NCI-H460 (cell line): ENCODE data around the gene ZDBF2. TPM values are rescaled to one million over a fixed set of nuclear protein-coding genes. Genes with fewer than 3 reads are reported as not detected.
A peak's percentile ranks its signal among the peaks of the same experiment; 100 is the strongest.
"Not testable (repeated sequence)": the region's sequence is repeated elsewhere in the genome, so short reads cannot be mapped to it uniquely, and the experiment has no call there.

ENCODE experiments used
- DNase-seq: peaks from one replicate; pipeline ENCODE4 v3.0.0-alpha.2; 2016; ENCODE audit warnings: low read depth; ENCODE audit errors: extremely low read depth
- polyA plus RNA-seq: library from polyadenylated mRNA; depleted of rRNA; stranded (reverse); fragments of >200 nt; gene quantifications from 2 replicates; pipeline ENCODE4 v1.2.3, GENCODE V29; 2014; cell fraction: nucleus; rRNA removed
- total RNA-seq: library from RNA; depleted of rRNA; stranded (reverse); fragments of >200 nt; shearing (Covaris generic); gene quantifications from 2 replicates; pipeline ENCODE4 v1.2.3, GENCODE V29; 2014; rRNA removed

ZDBF2 gene
- total RNA-seq = 12.8 and 14.7 TPM in 2 replicates
- 4.5 and 7.8 TPM in 2 replicates for polyA plus RNA-seq

GRCh38 chr2:206274434-206275311 lies at the start of gene ZDBF2:
ZDBF2 (plus strand) TSS chr2:206274663; CDS start chr2:206281850, 7,187 bp downstream.
- peak; percentile 32 for DNase-seq

GRCh38 chr2:206225435-206226232 lies 48.8 kb upstream of the ZDBF2 start:
- DNase-seq = no peak

- not testable (repeated sequence) for DNase-seq
Measured at GRCh38 chr2:206228636-206229035, 45.8 kb upstream of the ZDBF2 start.

- DNase-seq = no peak
Measured at GRCh38 chr2:206229642-206230041, 44.8 kb upstream of the ZDBF2 start.

GRCh38 chr2:206230060-206230762 lies 44.3 kb upstream of the ZDBF2 start:
- no peak for DNase-seq

GRCh38 chr2:206231669-206232286 lies 42.7 kb upstream of the ZDBF2 start:
- no peak for DNase-seq

- DNase-seq = no peak
Measured at GRCh38 chr2:206232287-206233035, 42.0 kb upstream of the ZDBF2 start.

- no peak for DNase-seq
Measured at GRCh38 chr2:206239157-206239556, 35.3 kb upstream of the ZDBF2 start.

GRCh38 chr2:206240327-206240726 lies 34.1 kb upstream of the ZDBF2 start:
- no peak for DNase-seq

GRCh38 chr2:206241736-206242135 lies 32.7 kb upstream of the ZDBF2 start:
- DNase-seq = no peak

- DNase-seq = no peak
Measured at GRCh38 chr2:206245265-206245672, 29.2 kb upstream of the ZDBF2 start.

- no peak for DNase-seq
Measured at GRCh38 chr2:206250041-206250897, 24.2 kb upstream of the ZDBF2 start.

- DNase-seq = no peak
Measured at GRCh38 chr2:206253125-206253776, 21.2 kb upstream of the ZDBF2 start.

GRCh38 chr2:206253777-206254166 lies 20.7 kb upstream of the ZDBF2 start:
- DNase-seq = no peak

GRCh38 chr2:206255003-206255402 lies 19.5 kb upstream of the ZDBF2 start:
- DNase-seq = no peak

- no peak for DNase-seq
Measured at GRCh38 chr2:206256706-206257205, 17.7 kb upstream of the ZDBF2 start.

- DNase-seq = no peak
Measured at GRCh38 chr2:206257350-206257749, 17.1 kb upstream of the ZDBF2 start.

GRCh38 chr2:206257861-206258260 lies 16.6 kb upstream of the ZDBF2 start:
- no peak for DNase-seq
